Neural cell (in vitro differentiated cells): ENCODE results near the gene CWC27. TPM values are rescaled to one million over a fixed set of nuclear protein-coding genes. Genes with fewer than 3 reads are reported as not detected.

Source experiments
- H2AFZ ChIP-seq: fragments of 200-600, 300-800 bp; sonication (generic), shearing (Covaris generic); 2 replicates; pipeline ENCODE4 v1.6.0; 2014; ENCODE audit warnings: low read depth, mild to moderate bottlenecking, antibody characterized with exemption, low read length, moderate library complexity
- H3F3A ChIP-seq: fragments of 200-600 bp; shearing (Covaris generic); 2 replicates; pipeline ENCODE4 v1.6.1; 2016; ENCODE audit warnings: mild to moderate bottlenecking, moderate library complexity, mixed read lengths, antibody characterized with exemption, low read length; ENCODE audit not compliant: insufficient read depth, poor library complexity, severe bottlenecking
- H3K27ac ChIP-seq: fragments of 200-600, 300-800 bp; sonication (generic), shearing (Covaris generic); 2 replicates; pipeline ENCODE4 v1.5.1; 2014; ENCODE audit warnings: mild to moderate bottlenecking, low read length, moderate library complexity
- H3K27me3 ChIP-seq: fragments of 300-800, 200-600 bp; sonication (generic), shearing (Covaris generic); 2 replicates; pipeline ENCODE4 v1.6.0; 2014; ENCODE audit warnings: mild to moderate bottlenecking, low read depth, low read length, moderate library complexity; ENCODE audit not compliant: insufficient read depth
- H3K36me3 ChIP-seq: fragments of 300-800, 200-600 bp; sonication (generic), shearing (Covaris generic); 2 replicates; pipeline ENCODE4 v1.5.1; 2014; ENCODE audit warnings: mild to moderate bottlenecking, antibody characterized with exemption, low read length, moderate library complexity; ENCODE audit not compliant: insufficient read depth
- H3K4me2 ChIP-seq: fragments of 300-800, 200-600 bp; sonication (generic), shearing (Covaris generic); 2 replicates; pipeline ENCODE4 v1.6.0; 2014; ENCODE audit warnings: mild to moderate bottlenecking, low read length
- H3K4me3 ChIP-seq: fragments of 300-800, 200-600 bp; sonication (generic), shearing (Covaris generic); 2 replicates; pipeline ENCODE4 v1.5.1; 2014; ENCODE audit warnings: mild to moderate bottlenecking, low read length, moderate library complexity
- H3K79me2 ChIP-seq: fragments of 200-600 bp; shearing (Covaris generic); replicated peaks from 2 replicates; pipeline ENCODE4 v1.6.0; 2014; ENCODE audit warnings: mild to moderate bottlenecking, low read length, moderate library complexity; ENCODE audit not compliant: insufficient read depth
- H3K9ac ChIP-seq: fragments of 300-800, 200-600 bp; sonication (generic), shearing (Covaris generic); 2 replicates; pipeline ENCODE4 v1.6.1; 2016; ENCODE audit warnings: mild to moderate bottlenecking, low read length, mixed read lengths
- H3K9me2 ChIP-seq: fragments of 200-600 bp; shearing (Covaris generic); 2 replicates; pipeline ENCODE4 v1.6.1; 2016; ENCODE audit warnings: mild to moderate bottlenecking, low read length, mixed read lengths; ENCODE audit not compliant: insufficient read depth
- H3K9me3 ChIP-seq: fragments of 200-600, 300-800 bp; sonication (generic), shearing (Covaris generic); 2 replicates; pipeline ENCODE4 v1.6.1; 2016; ENCODE audit warnings: mild to moderate bottlenecking, mixed run types, low read length, moderate library complexity, mixed read lengths
- H4K20me1 ChIP-seq: fragments of 200-600 bp; shearing (Covaris generic); 2 replicates; pipeline ENCODE4 v1.6.1; 2016; ENCODE audit warnings: mild to moderate bottlenecking, mixed run types; ENCODE audit not compliant: insufficient read depth
- CTCF ChIP-seq: fragments of 450-650 bp; IDR thresholded peaks from 2 replicates; pipeline ENCODE4 v1.5.1; 2014; ENCODE audit warnings: antibody characterized with exemption, mild to moderate bottlenecking, moderate library complexity; ENCODE audit not compliant: poor library complexity, severe bottlenecking
- EP300 ChIP-seq: fragments of 450-650 bp; conservative IDR thresholded peaks from 2 replicates; pipeline ENCODE4 v1.6.1; 2014; ENCODE audit warnings: antibody characterized with exemption, mild to moderate bottlenecking, moderate library complexity; ENCODE audit not compliant: poor library complexity, severe bottlenecking
- EZH2 ChIP-seq: fragments of 200-600, 300-800 bp; shearing (Covaris generic), sonication (generic); IDR thresholded peaks from 2 replicates; pipeline ENCODE4 v1.6.1; 2014; ENCODE audit warnings: antibody characterized with exemption, low read length, borderline replicate concordance, mild to moderate bottlenecking; ENCODE audit not compliant: insufficient read depth, poor library complexity, severe bottlenecking
- MXI1 ChIP-seq: fragments of 450-650 bp; conservative IDR thresholded peaks from 2 replicates; pipeline ENCODE4 v1.6.1; 2014; ENCODE audit warnings: antibody characterized with exemption, mild to moderate bottlenecking; ENCODE audit not compliant: poor library complexity, severe bottlenecking
- POLR2AphosphoS5 ChIP-seq: IDR thresholded peaks from 2 replicates; pipeline ENCODE4 v1.6.1; 2012
- RAD21 ChIP-seq: fragments of 450-650 bp; conservative IDR thresholded peaks from 2 replicates; pipeline ENCODE4 v1.6.1; 2014; ENCODE audit warnings: antibody characterized with exemption, mild to moderate bottlenecking, moderate library complexity
- SMC3 ChIP-seq: fragments of 450-650 bp; conservative IDR thresholded peaks from 2 replicates; pipeline ENCODE4 v1.6.1; 2014; ENCODE audit warnings: antibody characterized with exemption, mild to moderate bottlenecking, moderate library complexity; ENCODE audit not compliant: poor library complexity
- TAF1 ChIP-seq: IDR thresholded peaks from 2 replicates; pipeline ENCODE4 v1.6.1; 2012; ENCODE audit warnings: low read depth
- polyA plus RNA-seq: library from polyadenylated mRNA; depleted of rRNA; stranded (reverse); fragments of >200 nt; gene quantifications from 2 replicates; pipeline ENCODE4 v1.2.3, GENCODE V29; 2014
- TF ChIP-seq, protein P1 (sequence below): IDR thresholded peaks from 2 replicates; pipeline ENCODE4 v1.6.1; 2012; ENCODE audit warnings: borderline replicate concordance

CWC27 gene
- polyA plus RNA-seq, 1 donor from 2014 or later = 26.2 TPM

- Histone ChIP-seq H3K27me3 (no peaks in the 10 kb centered on the region), H3K9ac (no peak overlapping the region), H3K9me2 (no peaks in the 10 kb centered on the region), H2AFZ (no peak overlapping the region), H3K27ac (no peak overlapping the region), H3K9me3 (no peaks in the 10 kb centered on the region), H3K4me2 (no peak overlapping the region), H4K20me1 (no peaks in the 10 kb centered on the region), H3K4me3 (no peak overlapping the region), H3F3A (no peaks in the 10 kb centered on the region), H3K79me2 (no peaks in the 10 kb centered on the region), H3K36me3 (no peaks in the 10 kb centered on the region)
- TF ChIP-seq EP300 (no peak), SMC3 (no peak), TAF1 (no peak), RAD21 (no peak), MXI1 (no peak), CTCF (no peak), POLR2AphosphoS5 (no peak), EZH2 (no peak)
- TF ChIP-seq, protein P1, sequence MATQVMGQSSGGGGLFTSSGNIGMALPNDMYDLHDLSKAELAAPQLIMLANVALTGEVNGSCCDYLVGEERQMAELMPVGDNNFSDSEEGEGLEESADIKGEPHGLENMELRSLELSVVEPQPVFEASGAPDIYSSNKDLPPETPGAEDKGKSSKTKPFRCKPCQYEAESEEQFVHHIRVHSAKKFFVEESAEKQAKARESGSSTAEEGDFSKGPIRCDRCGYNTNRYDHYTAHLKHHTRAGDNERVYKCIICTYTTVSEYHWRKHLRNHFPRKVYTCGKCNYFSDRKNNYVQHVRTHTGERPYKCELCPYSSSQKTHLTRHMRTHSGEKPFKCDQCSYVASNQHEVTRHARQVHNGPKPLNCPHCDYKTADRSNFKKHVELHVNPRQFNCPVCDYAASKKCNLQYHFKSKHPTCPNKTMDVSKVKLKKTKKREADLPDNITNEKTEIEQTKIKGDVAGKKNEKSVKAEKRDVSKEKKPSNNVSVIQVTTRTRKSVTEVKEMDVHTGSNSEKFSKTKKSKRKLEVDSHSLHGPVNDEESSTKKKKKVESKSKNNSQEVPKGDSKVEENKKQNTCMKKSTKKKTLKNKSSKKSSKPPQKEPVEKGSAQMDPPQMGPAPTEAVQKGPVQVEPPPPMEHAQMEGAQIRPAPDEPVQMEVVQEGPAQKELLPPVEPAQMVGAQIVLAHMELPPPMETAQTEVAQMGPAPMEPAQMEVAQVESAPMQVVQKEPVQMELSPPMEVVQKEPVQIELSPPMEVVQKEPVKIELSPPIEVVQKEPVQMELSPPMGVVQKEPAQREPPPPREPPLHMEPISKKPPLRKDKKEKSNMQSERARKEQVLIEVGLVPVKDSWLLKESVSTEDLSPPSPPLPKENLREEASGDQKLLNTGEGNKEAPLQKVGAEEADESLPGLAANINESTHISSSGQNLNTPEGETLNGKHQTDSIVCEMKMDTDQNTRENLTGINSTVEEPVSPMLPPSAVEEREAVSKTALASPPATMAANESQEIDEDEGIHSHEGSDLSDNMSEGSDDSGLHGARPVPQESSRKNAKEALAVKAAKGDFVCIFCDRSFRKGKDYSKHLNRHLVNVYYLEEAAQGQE = no peak
These were observed 298.4 kb downstream of the CWC27 start for GRCh38 chr5:65067147-65067506.

Other genes starting within 250 kb of the CWC27 start
- not detected in 2 replicates for gene SHISAL2B, start 78.4 kb upstream of the CWC27 start, polyA plus RNA-seq
- gene SREK1IP1, start 239 bp upstream of the CWC27 start, polyA plus RNA-seq = 13.6 and 23.5 TPM in 2 replicates